Measurements from ENCODE around the gene NSD2.

DNA sequence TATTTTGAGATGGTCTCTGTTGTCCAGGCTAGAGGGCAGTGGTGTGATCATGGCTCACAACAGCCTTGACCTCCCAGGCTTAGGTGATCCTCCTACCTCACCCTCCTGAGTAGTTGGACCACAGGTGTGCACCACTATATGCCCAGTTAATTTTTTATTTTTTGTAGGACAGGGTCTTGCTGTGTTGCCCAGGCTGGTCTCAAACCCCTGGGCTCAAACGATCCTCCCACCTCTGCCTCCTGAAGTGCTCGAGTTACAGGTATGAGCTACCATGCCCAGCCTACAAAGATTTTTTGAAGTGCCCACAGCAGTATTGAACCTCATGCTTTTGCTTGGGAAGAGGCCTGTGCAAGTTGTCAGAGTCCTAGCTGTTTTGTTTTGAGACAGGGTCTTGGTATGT is 31.1 kb downstream of the NSD2 start:
- TF ChIP-seq, protein P1, sequence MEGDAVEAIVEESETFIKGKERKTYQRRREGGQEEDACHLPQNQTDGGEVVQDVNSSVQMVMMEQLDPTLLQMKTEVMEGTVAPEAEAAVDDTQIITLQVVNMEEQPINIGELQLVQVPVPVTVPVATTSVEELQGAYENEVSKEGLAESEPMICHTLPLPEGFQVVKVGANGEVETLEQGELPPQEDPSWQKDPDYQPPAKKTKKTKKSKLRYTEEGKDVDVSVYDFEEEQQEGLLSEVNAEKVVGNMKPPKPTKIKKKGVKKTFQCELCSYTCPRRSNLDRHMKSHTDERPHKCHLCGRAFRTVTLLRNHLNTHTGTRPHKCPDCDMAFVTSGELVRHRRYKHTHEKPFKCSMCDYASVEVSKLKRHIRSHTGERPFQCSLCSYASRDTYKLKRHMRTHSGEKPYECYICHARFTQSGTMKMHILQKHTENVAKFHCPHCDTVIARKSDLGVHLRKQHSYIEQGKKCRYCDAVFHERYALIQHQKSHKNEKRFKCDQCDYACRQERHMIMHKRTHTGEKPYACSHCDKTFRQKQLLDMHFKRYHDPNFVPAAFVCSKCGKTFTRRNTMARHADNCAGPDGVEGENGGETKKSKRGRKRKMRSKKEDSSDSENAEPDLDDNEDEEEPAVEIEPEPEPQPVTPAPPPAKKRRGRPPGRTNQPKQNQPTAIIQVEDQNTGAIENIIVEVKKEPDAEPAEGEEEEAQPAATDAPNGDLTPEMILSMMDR (IDR thresholded peaks at IDR 0.05) = no peak
- no peak for TF ChIP-seq POLR2AphosphoS5 (IDR thresholded peaks at IDR 0.05)
- no peak for TF ChIP-seq POLR2A (IDR thresholded peaks at IDR 0.05)
- TF ChIP-seq EP300 (IDR thresholded peaks at IDR 0.05) = no peak

Measured in sigmoid colon (tissue), 4 donors.